Measurements from ENCODE around the gene EMX1.

The EMX1 gene

GRCh38 chr2:72945450-72946019 is 28.2 kb downstream of the EMX1 start:
- DNase-seq = no peak

DNA sequence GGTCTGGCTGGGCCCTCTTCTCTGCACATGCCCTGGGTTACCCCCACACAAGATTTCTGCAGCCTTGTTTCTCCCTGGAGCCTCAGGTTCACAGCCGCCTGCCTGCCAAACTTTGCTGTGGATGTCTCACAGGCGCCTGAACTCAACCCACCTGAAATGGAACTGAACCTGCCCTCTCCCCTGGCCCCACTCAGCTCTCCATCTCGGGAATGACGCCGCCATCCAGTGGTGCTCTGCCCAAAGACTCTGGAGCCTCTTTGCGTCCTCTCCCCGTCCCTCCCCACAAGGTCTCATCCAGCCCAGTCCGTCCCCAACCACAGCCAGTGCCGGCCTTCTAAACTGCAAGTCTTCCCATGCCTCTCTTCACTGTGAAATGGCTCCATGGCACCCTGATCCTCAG is 29.1 kb downstream of the EMX1 start:
- no peak for DNase-seq

GRCh38 chr2:72947952-72948830 is 30.9 kb downstream of the EMX1 start:
- no peak for DNase-seq

GRCh38 chr2:72949045-72949444 is 31.7 kb downstream of the EMX1 start:
- DNase-seq = no peak

DNA sequence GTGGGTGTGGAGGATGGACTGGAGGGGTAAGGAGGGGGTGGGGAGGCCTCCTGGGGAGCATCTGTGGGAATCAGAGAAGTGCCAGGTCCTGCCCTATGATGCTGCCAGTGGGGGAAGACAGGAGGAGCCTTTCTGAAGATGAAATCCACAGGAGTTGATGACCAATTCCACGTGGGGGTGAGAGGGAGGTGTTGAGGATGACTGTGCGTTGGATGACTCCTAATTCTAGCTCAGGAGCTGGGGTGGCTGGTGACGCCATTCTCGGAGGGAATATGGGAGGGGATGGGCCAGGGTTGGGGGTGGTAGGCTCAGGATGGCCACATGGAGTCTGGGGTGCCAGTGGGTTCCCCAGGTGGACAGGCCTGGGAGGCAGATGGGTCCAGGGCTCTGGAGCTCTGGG is 32.3 kb downstream of the EMX1 start:
- DNase-seq = no peak

GRCh38 chr2:72950558-72951255 is 33.4 kb downstream of the EMX1 start:
- no peak for DNase-seq

GRCh38 chr2:72951303-72952095 is 34.2 kb downstream of the EMX1 start:
- DNase-seq = no peak

DNA sequence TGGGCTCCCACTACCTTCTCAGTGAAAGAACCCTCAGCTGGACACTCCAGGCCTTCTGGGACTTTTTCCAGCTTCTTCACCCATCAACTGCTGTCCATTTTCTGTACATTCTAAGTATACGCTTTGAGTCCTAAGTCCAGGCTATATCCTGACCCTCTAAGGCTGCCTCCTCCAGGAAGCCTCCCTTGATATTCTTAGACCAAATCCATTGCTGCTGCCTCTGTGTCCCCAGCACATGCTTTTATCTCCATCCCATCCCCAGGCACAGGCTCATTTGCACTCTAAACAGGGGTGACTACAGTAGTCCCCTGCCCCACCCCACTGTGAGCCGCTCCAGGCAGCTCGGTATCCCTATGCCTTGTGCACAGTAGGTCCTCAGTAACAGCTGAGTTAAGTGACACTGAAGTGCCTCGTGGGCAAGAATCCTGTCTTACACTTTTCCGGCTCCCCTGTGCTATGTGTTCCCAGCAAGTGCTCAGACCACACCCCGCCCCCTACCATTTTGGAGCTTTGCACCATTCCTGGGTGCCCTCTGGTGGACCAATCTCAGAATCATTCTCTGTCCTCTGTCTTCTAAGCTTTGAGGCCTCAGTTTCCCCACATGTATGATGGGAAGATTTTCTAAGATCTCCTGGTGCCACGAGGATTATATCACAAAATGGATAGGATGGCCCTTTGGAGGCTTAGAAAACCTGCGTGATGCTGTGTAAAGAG is 34.9 kb downstream of the EMX1 start:
- DNase-seq = no peak

GRCh38 chr2:72952961-72953360 is 35.6 kb downstream of the EMX1 start:
- DNase-seq = no peak

DNA sequence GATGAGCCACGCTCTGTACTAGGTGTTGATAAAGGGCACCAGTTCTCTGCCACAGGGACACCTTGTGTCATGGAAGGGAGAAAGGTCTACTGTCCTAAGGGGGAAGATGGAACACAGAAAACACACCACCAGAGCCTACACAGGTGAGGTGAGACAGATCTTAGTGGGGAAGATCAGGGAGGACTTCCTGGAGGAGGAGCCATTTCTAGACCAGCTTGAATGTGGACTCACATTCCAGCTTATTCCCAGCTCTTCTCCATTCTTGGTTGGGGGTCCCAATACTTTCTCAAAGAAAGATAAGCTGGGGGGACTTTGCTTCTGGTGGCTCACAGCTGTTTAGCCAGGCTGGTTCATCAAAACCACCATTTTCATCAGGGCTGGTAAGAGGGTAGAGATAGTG is 36.2 kb downstream of the EMX1 start:
- DNase-seq = no peak

DNA sequence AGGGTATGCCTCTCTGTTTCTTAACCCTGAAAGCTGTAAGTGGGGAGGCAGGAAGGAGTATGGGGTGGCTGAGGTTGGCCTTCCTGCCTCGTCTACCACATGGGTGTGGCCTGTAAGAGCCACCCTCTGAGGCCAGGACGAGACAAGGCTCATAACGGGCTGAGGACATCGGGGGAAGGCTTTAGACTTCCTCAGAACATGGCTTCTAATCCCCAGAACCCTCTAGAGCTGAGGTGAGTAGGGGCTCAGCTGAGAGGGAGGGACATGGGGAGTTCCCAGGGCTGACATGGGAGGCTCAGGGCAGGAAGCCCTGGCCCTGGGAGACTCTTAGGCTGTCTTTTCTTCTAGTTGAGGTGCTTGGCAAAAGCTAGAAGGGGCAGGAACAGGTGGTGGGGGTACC is 36.7 kb downstream of the EMX1 start:
- no peak for DNase-seq

GRCh38 chr2:72954376-72955227 is 37.3 kb downstream of the EMX1 start:
- no peak for DNase-seq

DNA sequence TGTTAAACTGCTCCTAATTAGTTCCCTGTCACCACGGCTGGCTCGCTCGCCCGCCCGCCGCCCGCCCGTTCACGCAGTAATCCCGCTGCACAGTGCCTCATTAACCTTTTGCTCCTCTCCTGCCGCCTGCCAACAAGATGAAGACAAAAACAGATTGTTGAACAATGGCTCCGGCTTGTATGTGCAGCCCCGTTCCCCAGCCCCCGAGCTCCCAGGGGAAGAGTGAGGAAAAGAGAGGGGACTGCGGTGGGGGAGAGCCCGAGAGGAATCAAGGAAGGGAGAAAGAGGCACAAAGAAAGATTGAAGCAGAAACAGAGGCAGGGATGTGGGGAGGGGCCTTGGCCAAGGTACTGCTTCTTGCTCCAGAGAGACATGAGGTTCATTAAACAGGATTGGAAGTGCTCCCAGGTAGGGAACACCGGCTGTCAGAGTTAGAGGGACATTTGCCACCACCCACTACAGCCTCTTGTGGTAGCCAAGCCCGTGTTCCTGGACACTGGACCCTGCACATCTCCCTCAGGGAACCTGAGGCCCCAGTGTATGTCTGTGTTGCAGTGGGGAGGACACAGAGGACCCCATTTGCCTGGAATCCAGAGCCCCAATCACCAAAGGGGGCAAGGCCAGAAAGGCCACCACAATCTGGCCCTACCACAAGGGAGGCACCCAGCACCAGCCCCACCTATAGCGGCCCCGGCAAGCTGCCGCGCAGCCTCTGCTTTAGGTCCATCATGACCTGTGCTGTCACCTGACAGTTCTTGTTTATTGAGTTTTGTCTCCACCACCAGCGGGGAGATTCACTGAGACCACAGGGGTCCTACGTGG is 38.1 kb downstream of the EMX1 start:
- DNase-seq = no peak

DNA sequence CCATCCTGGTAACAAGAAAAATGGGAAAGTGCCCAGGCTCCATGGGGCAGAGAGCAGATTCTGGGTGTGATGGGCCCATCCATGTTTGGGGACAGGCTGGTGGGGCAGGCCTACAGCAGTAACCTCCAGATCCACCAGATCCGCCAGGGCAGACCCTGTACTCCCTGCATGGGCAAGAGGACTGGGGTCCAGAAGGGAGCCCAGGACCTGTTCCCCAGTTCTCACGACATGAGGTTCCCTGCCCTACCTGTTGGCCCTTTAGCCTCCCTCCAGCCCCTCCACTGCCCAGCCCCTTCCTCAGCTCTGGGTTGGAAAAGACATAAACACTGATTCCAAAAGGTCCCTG is 38.7 kb downstream of the EMX1 start:
- no peak for DNase-seq

GRCh38 chr2:72956936-72957335 is 39.6 kb downstream of the EMX1 start:
- DNase-seq = no peak

DNA sequence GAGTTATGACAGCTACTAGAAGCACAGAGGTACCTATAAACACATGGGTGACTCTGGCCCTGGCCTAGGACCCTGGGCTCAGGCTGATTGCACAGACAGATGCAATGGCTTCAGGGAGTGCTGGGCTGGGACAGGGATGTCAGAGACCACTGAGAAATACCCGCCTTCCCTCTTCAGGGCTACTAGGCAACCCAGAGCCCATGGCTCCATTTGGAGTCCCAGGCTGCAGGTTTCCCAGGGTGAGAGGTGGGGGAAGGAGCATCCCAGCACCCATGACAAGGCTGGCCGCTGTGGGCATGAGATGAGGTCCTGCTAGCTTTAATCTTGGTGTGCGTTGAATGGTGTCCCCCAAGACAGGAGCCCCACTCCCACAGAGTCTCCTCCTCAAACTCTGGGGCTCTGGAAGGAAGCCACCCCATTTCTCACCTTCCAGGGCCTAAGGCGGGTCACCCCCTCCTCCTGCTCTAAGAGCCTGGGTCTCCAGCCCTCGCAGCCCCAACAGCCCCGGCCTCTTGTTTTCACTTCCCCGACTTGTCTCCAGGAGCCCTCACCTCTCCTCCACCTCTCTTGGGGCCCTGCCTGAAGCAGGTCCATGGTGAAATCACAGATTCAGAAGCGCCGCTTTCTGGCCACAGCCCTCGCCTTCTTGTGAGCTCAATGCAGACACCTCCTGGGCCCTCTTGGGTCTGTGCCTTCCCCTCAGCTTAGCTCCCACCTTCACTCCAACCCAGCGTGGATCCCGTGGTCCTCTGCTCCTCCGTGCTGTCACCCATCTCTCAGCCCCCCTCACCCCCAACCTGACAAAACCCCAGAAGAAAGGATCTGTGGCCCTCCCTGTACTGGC is 41.4 kb downstream of the EMX1 start:
- no peak for DNase-seq

DNA sequence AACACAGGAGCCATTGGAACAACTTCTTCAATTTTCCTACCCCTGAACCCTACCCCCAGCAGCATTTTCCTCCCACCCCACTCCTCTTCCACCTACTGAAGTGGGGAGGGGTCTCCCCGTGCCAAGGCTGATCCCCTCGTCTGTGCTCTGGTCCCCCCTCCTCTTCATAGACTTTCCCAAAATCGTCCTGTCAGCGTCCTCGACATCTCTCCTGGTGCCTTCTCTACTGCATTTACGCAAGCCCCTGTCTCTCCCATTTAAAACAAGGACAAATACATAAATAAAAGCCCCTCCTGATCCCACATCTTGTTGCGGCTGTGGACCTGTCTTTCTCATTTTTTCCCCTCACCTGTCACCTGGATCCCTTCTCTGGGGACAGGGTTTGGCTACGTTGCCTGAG is 42.2 kb downstream of the EMX1 start:
- no peak for DNase-seq

- DNase-seq = no peak
Observed at GRCh38 chr2:72959995-72960981, 43.0 kb downstream of the EMX1 start.

Data from activated CD8-positive, alpha-beta memory T cell treated with anti-CD3 and anti-CD28 coated beads, Interleukin-2, amount 50 U/mL, for 48 hours (primary cell).